ENCODE data around the gene PKIB.
"Not testable (repeated sequence)": the region's sequence is repeated elsewhere in the genome, so short reads cannot be mapped to it uniquely, and the experiment has no call there.

The PKIB gene, protein sequence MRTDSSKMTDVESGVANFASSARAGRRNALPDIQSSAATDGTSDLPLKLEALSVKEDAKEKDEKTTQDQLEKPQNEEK

GRCh38 chr6:122609881-122610689, at the start of gene PKIB:
Gene PKIB (plus strand): TSS chr6:122610405. CDS start chr6:122717795, 107,390 bp downstream.
- DNase-seq: peak in 43 of 56 donors; percentile 6 to 78 (median 42)

- DNase-seq: no peak
Measured at GRCh38 chr6:122563364-122564052, 46.7 kb upstream of the PKIB start.

DNA sequence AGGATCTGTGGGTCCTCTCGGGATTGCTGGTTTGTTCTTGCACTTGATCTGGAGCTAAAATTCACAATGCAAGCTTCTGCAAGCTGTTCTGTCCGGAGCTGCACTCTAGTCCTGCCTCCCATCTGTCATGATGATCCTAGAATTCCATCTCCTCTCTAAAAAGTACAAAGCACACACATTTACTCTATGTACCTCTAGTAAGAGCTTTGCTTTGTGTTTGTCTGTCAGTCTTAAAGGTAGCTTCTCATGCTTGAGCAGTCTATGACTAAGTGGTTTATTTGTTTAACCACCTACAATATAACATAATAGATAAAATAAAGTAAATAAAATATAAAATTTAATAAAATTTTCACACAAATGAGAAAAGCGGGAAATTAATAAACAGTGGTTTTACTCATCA, 46.0 kb upstream of the PKIB start:
- DNase-seq: no peak

- no peak for DNase-seq
Measured at GRCh38 chr6:122565708-122566107, 44.5 kb upstream of the PKIB start.

DNA sequence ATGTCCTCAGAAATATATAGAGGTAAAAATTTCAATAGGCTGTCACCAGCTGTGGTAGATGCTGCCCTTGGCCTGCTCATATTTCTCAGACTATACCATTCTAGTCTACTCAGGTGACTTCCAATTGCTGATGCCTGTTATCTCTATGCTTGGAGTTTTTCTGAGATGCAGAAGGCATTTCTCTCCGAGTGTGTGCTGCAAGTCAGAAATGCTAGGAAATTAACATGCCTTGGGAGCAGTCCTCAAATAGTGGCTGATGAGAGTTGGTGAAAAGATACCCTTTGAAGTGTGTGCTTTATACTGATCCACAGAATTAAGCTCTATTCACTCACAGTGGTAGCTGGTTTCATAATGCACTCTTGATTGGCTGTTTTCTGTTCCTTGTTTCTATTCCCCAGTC, 43.2 kb upstream of the PKIB start:
- no peak for DNase-seq

DNA sequence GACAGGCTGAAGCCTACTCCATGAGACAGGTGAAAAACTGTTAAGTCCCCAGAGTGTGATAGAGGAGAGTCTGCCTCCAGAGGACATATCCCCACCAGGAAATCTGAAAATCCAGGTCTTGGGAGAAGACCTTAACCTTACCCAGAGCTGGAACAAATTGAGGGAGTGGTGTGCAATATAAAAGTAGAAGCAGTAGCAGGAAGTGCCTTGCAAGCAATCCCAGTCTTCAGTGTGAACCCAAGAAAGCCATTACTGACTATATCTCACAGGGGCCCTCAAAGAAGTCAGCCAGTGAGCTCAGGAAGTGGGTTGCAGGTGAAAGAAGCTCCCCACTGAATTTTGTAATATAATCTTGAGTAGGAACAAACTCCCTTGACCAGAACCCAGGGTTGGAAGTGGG, 41.9 kb upstream of the PKIB start:
- no peak for DNase-seq

GRCh38 chr6:122568797-122569221, 41.4 kb upstream of the PKIB start:
- no peak for DNase-seq

DNA sequence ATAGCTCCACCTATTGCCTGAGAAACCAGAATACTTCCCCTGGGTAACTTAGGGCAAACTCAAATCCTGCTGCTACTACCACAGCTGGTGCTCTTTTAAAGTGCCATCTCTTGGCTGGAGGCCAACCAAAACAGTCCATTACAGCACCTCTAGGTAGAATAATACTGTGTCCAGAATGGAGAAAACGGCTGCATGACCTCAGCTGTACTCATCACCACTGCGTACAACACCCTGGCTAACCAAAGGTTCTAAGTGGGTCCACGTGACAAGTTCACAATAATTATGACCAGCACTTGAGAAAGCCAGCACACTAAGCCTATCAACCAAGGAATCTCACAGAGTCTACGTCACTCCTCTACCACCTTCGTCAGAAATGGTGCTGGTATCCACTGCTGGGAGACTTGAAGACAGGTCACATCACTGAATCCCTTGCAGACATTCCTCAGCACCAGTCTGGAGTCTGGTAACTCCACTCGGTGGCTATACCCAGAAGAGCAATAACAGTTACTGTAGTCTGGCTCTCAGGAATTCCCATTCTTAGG, 40.9 kb upstream of the PKIB start:
- DNase-seq: no peak

GRCh38 chr6:122571888-122572287, 38.3 kb upstream of the PKIB start:
- DNase-seq: no peak

- no peak for DNase-seq
Measured at GRCh38 chr6:122576888-122577287, 33.3 kb upstream of the PKIB start.

GRCh38 chr6:122578961-122579360, 31.2 kb upstream of the PKIB start:
- no peak for DNase-seq

- DNase-seq: no peak
Measured at GRCh38 chr6:122580737-122581136, 29.5 kb upstream of the PKIB start.

DNA sequence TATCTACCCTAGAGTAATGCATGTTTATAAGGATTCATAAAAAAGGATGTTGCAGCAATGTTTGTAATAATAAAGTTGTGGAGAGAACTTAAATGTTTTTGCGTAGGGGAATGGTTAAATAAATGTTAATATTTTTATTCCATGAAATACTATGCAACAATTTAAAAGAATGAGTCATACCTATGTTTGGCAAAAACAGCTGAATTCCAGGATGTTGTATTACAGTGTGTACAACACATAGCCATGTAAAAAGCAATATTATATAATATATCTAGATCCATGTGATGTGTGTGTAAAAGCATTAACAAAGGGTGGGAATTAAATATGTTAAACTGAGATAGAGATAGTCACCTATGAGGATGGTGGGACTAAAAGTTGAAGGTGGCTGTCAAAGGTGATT, 21.1 kb upstream of the PKIB start:
- no peak for DNase-seq

GRCh38 chr6:122598295-122598694, 11.9 kb upstream of the PKIB start:
- not testable (repeated sequence) for DNase-seq

GRCh38 chr6:122604676-122605075, 5.5 kb upstream of the PKIB start:
- peak in 9 of 56 donors; percentile 1 to 33 (median 12) for DNase-seq

- peak in 18 of 56 donors; percentile 2 to 51 (median 18) for DNase-seq
Measured at GRCh38 chr6:122610690-122611455, 668 bp downstream of the PKIB start.

DNA sequence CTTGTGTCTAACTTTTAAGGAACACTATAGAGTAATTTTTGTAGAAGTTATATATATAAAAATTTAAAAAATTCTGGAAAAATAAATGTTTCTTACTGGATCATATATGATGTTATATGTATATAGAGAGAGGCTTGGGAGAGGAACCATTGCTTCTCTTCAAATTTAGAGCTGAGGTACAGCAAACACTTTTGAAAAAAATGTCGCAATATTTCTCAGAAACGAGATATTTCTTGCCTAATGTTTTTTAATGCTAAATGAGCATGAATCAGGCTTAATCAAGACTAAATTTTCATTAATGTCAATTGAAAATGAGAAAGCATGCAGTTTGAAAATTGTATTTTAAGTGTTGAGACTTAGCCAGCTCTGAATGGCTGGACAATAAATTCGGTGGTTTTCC, 2.6 kb downstream of the PKIB start:
- DNase-seq: no peak

DNA sequence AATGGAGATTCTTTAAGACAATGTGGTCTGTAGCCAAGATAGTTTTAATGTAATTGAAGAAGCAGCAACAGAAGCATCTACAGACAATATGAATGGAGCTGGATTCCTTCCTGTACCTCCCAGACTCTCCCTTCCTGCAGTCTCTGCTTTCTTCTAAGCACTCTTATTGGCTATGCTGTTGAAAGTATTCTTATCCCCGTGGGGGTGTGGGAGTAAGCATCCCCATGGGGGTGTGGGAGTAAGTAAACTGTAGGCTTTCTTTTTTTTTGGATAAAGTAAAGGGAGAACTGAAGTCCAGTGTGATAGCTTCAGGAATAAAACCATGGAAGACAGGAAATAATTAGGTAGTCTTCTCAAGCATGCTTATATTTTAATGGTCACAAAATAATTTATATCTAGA, 4.1 kb downstream of the PKIB start:
- no peak for DNase-seq

DNA sequence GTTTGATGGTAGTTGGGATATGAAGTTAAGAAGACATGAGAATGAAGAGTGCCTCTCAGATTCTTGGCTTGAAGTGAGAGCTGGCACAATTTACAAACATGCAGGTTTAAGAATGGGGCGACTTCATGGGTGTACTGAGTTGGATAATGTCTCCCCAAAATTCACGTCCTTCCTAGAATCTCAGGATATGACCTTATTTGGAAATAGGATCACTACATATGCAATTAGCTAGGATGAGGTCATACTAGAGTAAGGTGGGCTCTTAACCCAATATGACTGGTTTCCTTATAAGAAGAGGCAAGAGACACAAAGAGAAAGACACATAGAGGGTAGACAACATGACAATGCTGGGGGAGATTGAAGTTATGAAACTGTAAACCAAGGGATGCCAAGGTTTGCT, 5.2 kb downstream of the PKIB start:
- no peak for DNase-seq

DNA sequence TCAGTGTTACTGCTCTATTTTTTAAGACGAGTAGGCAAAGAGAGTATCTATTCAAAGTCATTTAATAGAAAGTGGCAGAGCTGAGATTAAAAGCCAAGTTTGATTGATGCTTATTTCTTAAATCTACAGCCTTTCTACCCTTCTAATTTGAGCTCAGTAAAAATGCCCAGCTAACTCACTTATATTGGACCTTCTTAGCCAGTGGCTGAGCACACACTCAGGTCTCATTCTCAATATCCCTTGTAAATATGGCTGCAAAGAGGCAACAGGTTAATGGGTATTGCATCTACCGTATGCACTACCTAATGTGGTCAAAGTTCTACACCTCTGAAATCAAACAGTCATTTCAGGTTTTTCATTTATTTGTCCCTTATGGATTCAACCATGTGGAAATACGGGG, 6.7 kb downstream of the PKIB start:
- no peak for DNase-seq

GRCh38 chr6:122619309-122619708, 9.1 kb downstream of the PKIB start:
- DNase-seq: no peak

GRCh38 chr6:122620428-122620827, 10.2 kb downstream of the PKIB start:
- DNase-seq: no peak
